Right hindlimb (tissue), 1 donor: ENCODE results near the gene ZC3HAV1.
"Not testable (repeated sequence)": the region's sequence is repeated elsewhere in the genome, so short reads cannot be mapped to it uniquely, and the experiment has no call there.

ENCODE experiments used
- DNase-seq: peaks from one replicate; pipeline ENCODE4 v3.0.0-alpha.2; 2018

The ZC3HAV1 gene

DNA sequence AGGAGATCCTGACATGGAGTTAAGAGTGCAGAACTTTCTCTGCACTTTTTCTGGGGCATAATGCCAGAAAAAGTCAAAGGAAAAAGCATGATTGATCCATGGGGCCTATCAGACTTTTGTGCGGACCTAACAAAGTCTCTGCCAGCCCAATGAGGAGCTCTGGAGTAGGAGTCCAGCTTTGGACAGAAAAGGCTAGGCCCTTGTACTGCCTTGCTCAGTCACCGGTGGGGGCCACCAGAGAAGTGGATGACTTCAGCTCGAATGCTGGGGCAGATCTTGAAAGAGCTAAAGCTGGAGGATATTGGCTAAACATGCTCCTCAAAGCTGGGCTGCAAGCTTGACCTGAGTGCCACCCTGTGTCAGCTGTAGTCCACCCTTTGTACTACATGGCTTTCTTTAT is 2.8 kb upstream of the ZC3HAV1 start:
- no peak for DNase-seq

DNA sequence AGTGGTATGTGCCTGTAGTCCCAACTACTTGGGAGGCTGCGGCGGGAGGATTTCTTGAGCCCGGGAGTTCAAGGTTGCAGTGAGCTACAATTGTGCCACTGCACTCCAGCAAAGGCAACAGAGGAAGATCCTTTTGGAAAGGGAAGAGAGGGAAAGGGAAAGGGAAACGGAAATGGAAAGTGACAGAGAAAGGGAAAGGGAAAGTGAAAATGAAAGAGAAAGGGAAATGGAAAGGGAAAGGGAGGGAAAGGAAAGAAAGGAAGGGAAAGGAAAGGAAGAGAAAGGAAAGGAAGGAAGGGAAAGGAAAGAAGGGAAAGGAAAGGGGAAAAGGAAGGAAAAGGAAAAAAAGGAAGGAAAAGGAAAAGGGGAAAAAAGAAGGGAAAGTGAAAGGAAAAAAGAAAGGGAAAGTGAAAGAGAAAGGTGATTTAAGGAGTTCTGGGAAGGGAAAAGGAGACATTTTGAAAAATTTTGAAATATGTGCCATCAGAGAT is 2.3 kb upstream of the ZC3HAV1 start:
- no peak for DNase-seq

DNA sequence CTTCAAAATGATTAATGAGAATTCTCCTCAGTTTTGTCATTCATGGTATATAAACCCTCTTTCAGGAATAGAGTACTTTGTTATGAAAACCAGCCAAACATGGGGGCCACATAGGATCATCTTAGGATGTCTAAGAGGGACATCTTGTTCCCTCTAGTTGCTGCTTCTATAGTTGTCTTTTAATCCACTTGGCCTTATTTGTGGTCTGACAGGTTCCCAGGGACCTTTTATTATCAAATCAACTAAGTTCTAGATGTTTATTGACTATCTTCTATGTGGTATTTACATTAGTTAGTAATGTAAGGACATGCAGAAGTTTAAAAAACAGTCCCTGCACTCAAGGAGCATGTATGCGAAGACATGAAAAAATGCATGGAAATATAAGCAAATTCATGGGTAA is 1.6 kb upstream of the ZC3HAV1 start:
- DNase-seq = no peak

DNA sequence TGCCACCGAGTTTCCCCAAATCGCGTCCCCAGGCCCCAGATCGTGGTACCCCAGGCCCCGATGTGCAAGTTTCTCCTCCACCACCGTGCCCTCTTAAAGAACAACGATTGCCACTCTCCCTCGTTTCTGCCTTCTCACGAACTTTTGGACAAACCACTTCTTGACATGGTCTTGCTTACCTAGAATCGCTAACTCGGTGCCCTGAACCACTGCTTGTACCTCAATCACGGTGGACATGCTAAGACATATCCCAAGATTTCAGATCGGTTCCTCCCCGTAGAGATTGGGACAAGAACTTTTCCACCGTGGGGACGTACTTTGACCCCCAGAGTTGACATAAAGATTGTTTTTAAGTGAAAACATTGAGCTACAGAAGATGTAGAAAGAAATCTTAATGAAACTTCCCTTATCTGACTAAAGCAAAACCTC is 477 bp upstream of the ZC3HAV1 start:
- DNase-seq = no peak

DNA sequence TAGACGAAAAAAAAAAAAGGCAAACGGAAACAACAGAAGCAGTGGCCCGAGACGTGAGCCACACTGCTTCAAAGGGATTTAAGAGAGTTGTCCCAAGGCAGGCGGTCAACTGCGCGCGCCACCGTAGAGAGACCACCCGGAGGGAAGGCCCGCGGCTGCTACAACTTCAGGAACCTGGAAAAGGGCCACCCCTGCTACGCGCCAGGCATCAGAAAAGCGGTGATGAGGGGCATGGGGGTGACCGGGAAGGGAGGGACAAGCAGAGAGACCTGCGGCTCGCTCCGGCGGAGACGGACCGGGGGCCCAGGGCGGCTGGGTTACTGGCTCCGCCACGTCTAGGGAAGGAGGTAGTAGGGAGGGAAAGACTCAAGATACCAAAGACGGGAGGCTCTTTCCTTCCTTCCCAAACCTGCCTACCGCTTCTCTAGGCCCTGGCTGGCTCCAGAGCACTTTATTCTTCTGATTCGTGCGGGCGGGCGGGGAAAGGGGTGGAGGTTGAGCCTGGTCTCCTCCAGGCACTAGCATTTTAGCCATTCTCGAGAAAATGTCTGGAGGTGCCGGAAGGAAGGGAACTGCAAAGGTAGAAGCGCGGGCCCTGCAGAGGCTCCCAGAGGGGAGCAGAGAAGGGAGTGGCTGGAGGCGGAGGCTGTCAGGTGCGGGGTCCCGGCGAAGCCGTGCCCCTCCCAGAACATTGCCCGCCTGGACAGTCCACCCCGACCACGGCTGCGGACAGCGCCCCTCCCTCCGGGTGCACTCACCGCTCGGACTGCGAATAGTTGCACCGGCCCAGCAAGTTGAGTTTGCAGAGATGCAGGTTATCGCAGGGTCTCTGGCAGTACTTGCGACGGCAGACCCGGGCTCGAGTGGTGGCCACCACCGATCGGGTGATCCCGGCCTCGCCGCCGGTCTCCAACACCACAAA is 993 bp downstream of the ZC3HAV1 start:
- DNase-seq = peak; percentile 43

DNA sequence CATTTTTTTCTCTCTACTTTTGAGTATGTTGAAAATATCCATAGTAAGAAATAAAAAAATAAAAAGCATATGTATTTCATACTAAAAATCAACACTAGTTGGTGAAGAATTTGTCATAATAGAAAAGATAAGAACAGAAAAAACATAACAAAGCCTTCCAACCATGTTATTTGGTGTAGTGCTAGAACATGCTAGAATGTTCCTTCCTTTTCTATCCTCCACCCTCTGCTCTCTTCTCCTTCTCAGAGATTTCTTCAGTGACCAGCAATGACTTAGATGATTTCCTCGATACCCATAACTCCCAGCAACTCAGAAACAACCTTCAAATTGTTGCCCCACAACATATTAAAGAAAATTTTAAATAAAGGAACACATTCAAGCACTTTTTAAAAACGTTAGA is 2.6 kb downstream of the ZC3HAV1 start:
- no peak for DNase-seq

DNA sequence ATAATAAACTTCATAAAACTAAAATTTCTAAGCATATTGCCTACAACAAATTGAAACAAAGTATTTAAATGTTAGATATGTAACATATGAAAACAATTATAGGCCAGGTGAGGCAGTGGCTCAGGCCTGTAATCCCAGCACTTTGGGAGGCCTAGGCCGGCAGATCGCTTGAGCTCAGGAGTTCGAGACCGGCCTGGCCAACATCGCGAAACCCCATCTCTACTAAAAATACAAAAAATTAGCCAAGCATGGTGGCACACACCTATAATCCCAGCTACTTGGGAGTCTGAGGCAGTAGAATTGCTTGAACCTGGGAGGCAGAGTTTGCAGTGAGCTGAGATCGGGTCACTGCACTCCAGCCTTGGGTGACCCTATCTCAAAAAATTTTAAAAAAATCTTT is 3.3 kb downstream of the ZC3HAV1 start:
- not testable (repeated sequence) for DNase-seq

DNA sequence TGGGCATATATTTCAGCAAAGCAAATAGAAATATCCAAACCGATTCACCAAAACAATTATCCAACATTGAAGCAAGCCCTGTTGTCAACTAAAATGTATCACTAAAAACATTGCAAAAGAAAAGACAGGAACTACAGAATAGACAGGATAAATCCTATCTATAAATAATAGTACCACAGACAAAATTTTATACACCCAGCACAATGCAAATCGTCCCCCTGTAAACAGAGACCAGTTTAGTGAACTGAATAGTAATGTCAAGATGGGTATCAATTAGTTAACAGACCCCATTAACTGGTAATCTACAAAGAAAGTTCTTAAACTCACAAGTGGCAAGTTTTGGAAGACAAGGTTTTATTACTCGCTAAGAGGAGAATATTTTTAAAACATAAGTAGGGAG is 4.0 kb downstream of the ZC3HAV1 start:
- no peak for DNase-seq

DNA sequence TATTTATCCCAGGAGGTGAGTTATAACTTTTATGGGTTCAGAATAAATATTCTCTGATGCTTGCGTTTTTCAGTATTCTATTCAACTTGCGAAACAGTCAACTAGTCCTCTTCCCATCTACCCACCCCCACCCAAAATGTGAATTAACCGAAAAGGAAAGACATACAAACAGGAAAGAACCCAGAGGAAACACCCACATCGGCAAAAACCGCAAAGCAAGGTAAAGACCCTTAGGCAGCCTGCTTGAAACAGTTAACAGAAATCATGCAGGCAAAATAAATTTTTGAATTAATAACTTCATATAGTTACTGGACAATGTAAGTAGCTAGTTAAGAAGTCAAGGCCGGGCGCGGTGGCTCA is 5.4 kb downstream of the ZC3HAV1 start:
- no peak for DNase-seq

DNA sequence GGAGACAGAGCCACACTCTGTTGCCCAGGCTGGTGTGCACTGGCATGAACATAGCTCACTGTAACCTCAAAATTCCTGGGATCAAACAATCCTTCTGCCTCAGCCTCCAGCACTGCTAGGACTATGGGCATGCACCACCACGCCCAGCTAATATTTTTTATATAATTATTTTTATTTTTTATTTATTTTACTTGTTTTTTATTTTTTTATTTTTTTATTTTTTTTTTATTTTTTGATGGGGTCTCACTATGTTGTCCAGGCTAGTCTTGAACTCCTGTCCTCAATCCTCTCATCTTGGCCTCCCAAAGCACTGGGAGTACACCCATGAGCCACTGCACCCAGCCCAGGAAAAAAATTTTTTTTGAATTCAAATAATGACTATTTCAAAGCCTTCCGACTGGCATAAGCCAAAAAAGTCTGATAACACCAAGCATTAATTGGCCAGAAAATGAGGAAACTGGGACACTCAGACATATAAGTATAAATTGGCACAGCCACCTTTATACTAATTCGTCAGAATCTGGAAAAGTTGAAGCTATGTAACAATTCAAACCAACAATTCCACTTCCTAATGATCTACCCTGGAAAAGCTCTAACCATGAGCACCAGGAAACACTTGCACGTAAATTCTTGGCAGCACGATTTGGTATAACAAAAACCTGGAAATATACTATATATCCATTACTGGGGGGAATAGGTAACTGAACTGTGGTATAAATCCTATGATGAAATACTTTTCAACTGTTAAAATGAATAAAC is 6.3 kb downstream of the ZC3HAV1 start:
- DNase-seq = no peak

DNA sequence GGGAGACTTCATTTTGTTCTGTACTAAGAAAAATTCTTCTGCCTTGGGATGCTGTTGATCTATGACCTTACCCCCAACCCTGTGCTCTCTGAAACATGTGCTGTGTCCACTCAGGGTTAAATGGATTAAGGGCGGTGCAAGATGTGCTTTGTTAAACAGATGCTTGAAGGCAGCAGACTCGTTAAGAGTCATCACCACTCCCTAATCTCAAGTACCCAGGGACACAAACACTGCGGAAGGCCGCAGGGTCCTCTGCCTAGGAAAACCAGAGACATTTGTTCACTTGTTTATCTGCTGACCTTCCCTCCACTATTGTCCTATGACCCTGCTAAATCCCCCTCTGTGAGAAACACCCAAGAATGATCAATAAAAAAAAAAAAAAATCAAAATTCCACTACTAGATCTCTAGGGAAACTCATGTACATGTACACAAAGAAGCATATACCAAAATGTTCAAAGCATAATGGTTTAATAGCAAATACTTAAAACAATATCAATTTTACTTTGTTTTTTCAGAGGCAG is 7.8 kb downstream of the ZC3HAV1 start:
- DNase-seq = not testable (repeated sequence)

DNA sequence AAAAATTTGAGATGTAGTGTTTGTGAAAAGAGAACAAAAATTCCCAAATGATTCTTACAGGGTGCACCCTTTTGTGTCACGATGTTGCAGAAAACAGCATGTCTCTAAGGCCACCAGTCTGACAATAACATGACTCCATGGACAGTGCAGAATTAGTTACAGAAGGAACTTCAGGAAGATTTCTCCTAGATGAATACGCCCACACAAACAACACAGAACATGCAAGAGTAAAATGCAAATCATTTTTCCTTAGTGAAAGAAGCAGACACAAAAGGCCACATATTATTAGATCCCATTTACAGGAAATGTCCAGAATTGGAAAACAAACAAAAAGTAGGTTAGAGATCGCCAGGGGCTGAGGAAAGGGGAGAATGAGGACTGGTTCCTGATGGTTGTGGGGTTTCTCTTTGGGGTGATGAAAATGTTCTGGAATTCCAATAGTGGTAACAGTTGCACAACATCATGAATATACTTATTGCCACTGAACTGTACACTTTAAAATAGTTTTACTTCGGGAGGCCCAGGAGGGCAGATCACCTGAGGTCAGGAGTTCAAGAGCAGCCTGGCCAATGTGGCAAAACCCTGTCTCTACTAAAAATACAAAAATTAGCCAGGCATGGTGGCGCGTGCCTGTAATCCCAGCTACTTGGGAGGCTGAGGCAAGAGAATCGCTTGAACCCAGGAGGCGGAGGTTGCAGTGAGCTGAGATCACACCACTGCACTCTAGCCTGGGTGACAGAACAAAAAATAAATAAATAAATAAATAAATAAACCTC is 10.2 kb downstream of the ZC3HAV1 start:
- no peak for DNase-seq

DNA sequence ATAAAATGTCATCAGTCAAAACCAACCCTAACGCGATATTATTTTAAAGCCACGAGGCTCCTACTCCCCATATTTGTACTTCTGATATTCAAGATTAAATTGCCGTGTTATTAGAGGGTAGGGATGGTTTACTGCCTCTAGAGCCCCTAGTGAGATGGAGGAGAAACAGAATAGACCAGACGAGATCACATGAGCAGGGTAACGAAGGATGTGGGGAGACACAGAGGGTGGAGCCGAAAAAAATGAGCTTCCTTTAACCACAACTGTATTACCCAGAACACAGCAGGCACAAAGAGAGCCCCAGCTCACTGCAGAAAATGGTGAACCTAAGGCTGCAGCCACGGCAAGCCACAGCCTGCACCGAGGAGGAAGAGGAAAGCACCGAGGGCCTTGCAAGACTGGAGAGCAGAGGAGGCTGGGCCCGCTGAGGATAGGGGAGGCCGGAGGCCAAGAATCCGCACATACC is 14.3 kb downstream of the ZC3HAV1 start:
- no peak for DNase-seq

DNA sequence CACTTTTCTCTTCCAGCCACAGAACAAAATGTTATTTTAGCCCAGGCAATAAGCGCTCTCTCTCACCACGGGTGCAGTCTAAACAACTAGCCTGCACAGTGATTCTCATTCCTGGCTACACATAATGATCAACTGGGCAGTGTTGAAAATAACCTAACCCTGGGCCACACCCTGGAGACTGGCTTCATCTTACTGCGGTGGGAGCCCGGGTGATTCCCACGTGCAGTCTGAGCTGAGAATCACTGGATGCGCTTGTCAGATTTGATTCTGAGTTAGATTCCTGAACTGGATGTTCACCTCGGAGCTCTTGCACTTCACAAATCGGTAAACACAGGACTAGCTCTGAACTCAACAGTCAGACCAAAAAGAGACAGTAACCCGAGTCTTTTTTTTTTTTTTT is 14.9 kb downstream of the ZC3HAV1 start:
- peak; percentile 37 for DNase-seq

DNA sequence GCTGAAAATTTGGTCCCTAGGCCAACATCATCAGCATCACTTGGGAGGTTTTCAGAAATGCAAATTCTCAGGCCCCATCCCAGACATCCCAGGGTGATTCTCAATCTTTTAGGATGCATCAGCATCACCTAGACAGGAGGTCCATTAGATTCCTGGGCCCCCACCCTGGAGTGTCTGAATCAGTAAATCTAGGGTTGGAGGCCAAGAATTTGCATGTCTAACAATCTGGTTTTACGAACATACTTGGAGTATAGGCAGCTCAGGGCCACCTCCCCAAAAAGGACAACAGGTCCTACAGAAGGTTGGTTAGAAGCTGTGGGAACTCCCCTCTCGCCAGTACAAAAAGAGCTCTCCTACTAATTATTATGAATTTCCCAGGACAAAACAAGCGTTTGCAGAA is 15.5 kb downstream of the ZC3HAV1 start:
- DNase-seq = no peak

DNA sequence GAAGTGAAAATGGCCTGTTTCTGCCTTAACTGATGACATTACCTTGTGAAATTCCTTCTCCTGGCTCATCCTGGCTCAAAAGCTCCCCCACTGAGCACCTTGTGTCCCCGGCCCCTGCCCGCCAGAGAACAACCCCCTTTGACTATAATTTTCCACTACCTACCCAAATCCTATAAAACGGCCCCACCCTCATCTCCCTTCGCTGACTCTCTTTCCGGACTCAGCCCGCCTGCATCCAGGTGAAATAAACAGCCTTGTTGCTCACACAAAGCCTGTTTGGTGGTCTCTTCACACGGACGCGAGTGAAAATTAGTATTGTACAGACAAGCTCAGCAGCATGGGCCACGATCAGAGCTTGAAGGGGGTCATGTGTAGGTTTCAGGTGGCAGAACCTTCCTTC is 16.0 kb downstream of the ZC3HAV1 start:
- DNase-seq = not testable (repeated sequence)

DNA sequence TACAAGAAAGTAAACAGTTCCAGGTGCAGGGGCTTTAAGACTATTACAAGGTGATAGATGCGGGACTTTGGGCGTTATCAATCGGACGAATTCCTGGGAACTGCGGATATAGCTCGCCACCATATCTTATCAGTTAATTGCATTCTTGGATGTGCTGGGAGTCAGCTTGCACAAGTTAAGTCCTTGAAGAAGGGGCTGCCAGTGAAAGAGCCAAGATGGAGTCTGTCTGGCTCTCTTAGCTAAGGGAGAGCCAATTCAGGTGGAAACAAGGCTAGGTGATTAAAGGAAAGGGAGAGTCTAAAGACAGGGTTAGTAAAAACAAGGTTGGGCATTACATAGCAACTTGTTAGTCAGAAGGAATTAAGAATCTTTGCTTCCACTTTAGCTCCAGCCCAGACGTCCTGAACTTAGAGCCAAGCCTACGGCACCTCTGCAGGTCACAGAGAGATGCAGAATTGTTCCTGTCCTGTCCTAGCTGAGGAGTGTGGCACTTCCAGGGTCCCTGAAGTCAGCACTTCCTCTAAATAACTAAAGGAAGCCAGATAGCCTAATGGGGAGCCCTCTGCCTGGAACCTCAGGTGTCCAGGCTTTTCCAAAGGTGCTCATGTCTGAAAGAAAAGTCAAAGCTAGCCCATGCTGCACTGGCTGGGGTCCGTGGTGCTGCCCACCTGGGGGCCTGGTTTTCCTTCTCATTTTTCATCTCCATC is 17.3 kb downstream of the ZC3HAV1 start:
- no peak for DNase-seq

DNA sequence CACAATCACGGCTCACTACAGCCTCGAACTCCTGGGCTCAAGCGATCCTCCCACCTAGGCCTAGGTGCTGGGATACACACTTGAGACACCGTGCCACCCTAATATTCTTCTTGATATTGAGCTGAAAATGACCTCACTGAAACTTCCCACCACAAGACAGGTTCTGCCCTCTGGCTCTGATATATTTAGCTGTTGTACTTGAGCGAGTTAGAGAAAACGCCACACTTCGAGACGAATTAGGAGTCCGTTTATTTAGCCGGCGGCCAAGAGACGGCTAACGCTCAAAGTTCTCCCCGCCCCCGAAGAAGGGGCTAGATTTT is 17.9 kb downstream of the ZC3HAV1 start:
- no peak for DNase-seq

DNA sequence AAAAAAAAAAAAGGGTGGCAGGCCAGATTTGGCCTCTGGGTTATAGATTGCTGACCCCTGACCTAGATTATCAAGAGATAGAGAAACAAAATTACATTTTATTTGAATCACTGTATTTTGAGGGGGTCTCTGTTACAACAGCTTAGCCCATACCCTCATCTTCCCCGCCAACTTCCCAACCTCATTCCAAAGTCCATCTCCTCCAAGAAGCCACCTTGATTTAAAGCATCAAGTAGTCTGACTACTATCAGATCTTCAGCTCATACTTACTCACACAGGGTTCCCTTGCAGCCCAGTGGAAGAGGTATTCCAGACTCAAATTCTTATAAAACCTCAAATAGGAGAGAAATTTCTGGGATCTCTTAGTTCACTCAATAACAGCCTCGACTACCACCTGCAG is 20.4 kb downstream of the ZC3HAV1 start:
- DNase-seq = no peak

DNA sequence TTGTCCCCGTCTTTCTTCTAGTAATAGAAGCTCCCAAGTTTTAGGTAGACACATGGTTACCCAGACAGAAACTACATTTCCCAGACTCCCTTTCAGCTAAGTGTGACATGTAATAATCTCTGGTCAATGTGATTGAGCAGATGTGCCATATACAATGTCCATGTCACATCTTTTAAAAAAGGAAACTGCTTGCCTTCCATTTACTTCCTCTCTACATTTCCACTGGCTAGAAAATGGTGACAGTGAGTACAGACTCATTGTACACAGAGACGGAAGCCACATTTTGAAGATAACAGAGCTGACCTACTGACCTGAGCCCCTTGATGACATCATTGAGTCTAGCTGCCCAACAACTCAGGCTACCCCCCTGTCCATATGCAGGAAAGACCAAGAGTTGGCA is 21.3 kb downstream of the ZC3HAV1 start:
- DNase-seq = no peak

DNA sequence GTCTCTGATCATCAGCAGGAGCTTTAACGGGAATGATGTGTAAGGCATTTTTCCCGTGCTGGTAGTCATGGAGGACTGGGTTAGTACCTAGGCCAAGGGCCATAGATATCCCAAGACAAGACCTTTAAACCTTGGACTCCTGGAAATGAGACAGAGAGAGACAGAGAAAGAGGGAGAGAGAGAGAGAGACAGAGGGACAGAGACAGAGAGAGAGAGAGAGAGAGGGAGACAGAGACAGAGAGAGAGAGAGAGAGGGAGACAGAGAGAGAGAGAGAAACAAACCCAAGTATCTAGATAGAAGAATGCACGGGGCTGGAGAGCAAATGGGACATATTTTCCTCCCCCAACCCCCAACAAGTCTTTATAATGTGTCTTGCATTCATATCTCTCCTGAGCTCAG is 22.3 kb downstream of the ZC3HAV1 start:
- no peak for DNase-seq

DNA sequence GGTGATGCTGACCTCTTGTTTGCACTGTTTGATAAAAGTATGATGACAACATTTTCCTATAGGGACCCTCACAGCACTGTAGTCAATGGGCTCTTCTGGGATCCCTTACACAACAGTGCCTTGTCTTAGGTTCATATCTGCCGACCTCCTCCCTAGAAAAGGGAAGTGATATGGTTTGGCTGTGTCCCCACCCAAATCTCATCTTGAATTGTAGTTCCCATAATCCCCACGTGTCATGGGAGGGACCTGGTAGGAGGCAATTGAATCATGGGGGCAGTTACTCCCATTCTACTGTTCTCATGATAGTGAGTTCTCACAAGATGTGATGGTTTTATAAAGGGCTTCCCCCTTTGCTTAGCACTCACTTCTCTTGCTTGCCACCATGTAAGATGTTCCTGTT is 23.1 kb downstream of the ZC3HAV1 start:
- DNase-seq = no peak
